Calu3 (cell line): ENCODE results near the gene CCBE1. TPM values are rescaled to one million over a fixed set of nuclear protein-coding genes. Genes with fewer than 3 reads are reported as not detected.

Source experiments
- BruUV-seq: library from RNA; stranded (reverse); fragments of 400-500 nt; replicated peaks from 2 replicates; lab custom pipeline; 2021; lab: Mats Ljungman, UMichigan
- CTCF ChIA-PET: fragments of 300-600 bp; sonication (Branson Sonifier 250); formaldehyde crosslinking; loops from one replicate; lab custom pipeline; 2022; ENCODE audit warnings: antibody characterized with exemption; lab: Charles Lee
- DNase-seq: peaks from one replicate; pipeline ENCODE4 v3.0.0; 2022
- H3K27ac Mint-ChIP-seq: one replicate; pipeline ENCODE4 v1.8.0; 2022; ENCODE audit warnings: mixed read lengths; ENCODE audit not compliant: unreplicated experiment
- H3K27me3 Mint-ChIP-seq: one replicate; pipeline ENCODE4 v1.8.0; 2022; ENCODE audit warnings: mixed read lengths; ENCODE audit not compliant: unreplicated experiment
- H3K36me3 Mint-ChIP-seq: one replicate; pipeline ENCODE4 v1.8.0; 2022; ENCODE audit warnings: mild to moderate bottlenecking, moderate library complexity, mixed read lengths; ENCODE audit not compliant: insufficient read depth, unreplicated experiment
- H3K4me1 Mint-ChIP-seq: one replicate; pipeline ENCODE4 v1.8.0; 2022; ENCODE audit warnings: mild to moderate bottlenecking, low read depth, mixed read lengths; ENCODE audit not compliant: unreplicated experiment
- H3K4me3 Mint-ChIP-seq: one replicate; pipeline ENCODE4 v1.8.0; 2022; ENCODE audit warnings: mild to moderate bottlenecking, low read depth, moderate library complexity, mixed read lengths; ENCODE audit not compliant: unreplicated experiment
- H3K9me3 Mint-ChIP-seq: one replicate; pipeline ENCODE4 v1.8.0; 2022; ENCODE audit warnings: low read depth, mixed read lengths; ENCODE audit not compliant: unreplicated experiment
- CTCF ChIP-seq: fragments of 200-600 bp; IDR thresholded peaks from one replicate; pipeline ENCODE4 v1.8.0; 2022; ENCODE audit warnings: antibody characterized with exemption; ENCODE audit not compliant: unreplicated experiment
- intact Hi-C: fragments of 100-400 bp; cut with micrococcal nuclease; formaldehyde crosslinking; loops from one replicate; pipeline ENCODE4 v1.10.0; 2022; ENCODE audit not compliant: unreplicated experiment
- total RNA-seq: library from RNA; stranded (reverse); gene quantifications from 2 replicates; pipeline ENCODE4 v1.2.3, GENCODE V29; 2022

Gene CCBE1
- total RNA-seq, 1 experiment from 2014 or later, result 0.12 TPM

GRCh38 chr18:59617468-59617932, 79.7 kb downstream of the CCBE1 start:
- BruUV-seq, result no TSS peak
- DNase-seq, result no peak
- no peak overlapping the region for H3K27ac Mint-ChIP-seq
- CTCF ChIA-PET, result no interaction called here
- no peaks in the 10 kb centered on the region for H3K4me1 Mint-ChIP-seq
- TF ChIP-seq CTCF, result no peak
- no peaks in the 10 kb centered on the region for H3K36me3 Mint-ChIP-seq
- H3K9me3 Mint-ChIP-seq, result no peaks in the 10 kb centered on the region
- no peak overlapping the region for H3K4me3 Mint-ChIP-seq
- peaks cover 85% of the 10 kb centered on the region for H3K27me3 Mint-ChIP-seq
- intact Hi-C loops, result no loop called here

GRCh38 chr18:59616501-59616900, 80.7 kb downstream of the CCBE1 start:
- H3K27ac Mint-ChIP-seq, result no peak overlapping the region
- no peak for TF ChIP-seq CTCF
- CTCF ChIA-PET, result no interaction called here
- no peaks in the 10 kb centered on the region for H3K4me1 Mint-ChIP-seq
- H3K9me3 Mint-ChIP-seq, result no peaks in the 10 kb centered on the region
- no peak for DNase-seq
- H3K36me3 Mint-ChIP-seq, result no peaks in the 10 kb centered on the region
- H3K4me3 Mint-ChIP-seq, result no peak overlapping the region
- intact Hi-C loops, result no loop called here
- BruUV-seq, result no TSS peak
- peaks cover 79% of the 10 kb centered on the region for H3K27me3 Mint-ChIP-seq

GRCh38 chr18:59613903-59614302, 83.3 kb downstream of the CCBE1 start:
- H3K27me3 Mint-ChIP-seq, result peaks cover 80% of the 10 kb centered on the region
- no peak overlapping the region for H3K4me3 Mint-ChIP-seq
- no peak for DNase-seq
- H3K9me3 Mint-ChIP-seq, result no peaks in the 10 kb centered on the region
- H3K4me1 Mint-ChIP-seq, result no peaks in the 10 kb centered on the region
- intact Hi-C loops, result no loop called here
- H3K36me3 Mint-ChIP-seq, result no peaks in the 10 kb centered on the region
- BruUV-seq, result no TSS peak
- no peak overlapping the region for H3K27ac Mint-ChIP-seq
- CTCF ChIA-PET, result no interaction called here
- no peak for TF ChIP-seq CTCF

GRCh38 chr18:59612381-59612780, 84.8 kb downstream of the CCBE1 start:
- Mint-ChIP-seq H3K36me3 (no peaks in the 10 kb centered on the region), H3K9me3 (no peaks in the 10 kb centered on the region), H3K4me3 (no peak overlapping the region), H3K4me1 (no peaks in the 10 kb centered on the region), H3K27me3 (peaks cover 80% of the 10 kb centered on the region), H3K27ac (no peak overlapping the region)
- DNase-seq, result no peak
- no TSS peak for BruUV-seq
- intact Hi-C loops, result no loop called here
- CTCF ChIA-PET, result no interaction called here
- no peak for TF ChIP-seq CTCF
